C4-2B (cell line): ENCODE data around the gene IDUA.

Experiments used
- ZFX ChIP-seq: fragments of 450-650 bp; IDR thresholded peaks from 2 replicates; pipeline ENCODE4 v1.6.1; 2017
- TF ChIP-seq, protein P1 (sequence below): fragments of 450-650 bp; conservative IDR thresholded peaks from 2 replicates; pipeline ENCODE4 v1.5.1; 2017; ENCODE audit warnings: mild to moderate bottlenecking

- TF ChIP-seq, protein P1, sequence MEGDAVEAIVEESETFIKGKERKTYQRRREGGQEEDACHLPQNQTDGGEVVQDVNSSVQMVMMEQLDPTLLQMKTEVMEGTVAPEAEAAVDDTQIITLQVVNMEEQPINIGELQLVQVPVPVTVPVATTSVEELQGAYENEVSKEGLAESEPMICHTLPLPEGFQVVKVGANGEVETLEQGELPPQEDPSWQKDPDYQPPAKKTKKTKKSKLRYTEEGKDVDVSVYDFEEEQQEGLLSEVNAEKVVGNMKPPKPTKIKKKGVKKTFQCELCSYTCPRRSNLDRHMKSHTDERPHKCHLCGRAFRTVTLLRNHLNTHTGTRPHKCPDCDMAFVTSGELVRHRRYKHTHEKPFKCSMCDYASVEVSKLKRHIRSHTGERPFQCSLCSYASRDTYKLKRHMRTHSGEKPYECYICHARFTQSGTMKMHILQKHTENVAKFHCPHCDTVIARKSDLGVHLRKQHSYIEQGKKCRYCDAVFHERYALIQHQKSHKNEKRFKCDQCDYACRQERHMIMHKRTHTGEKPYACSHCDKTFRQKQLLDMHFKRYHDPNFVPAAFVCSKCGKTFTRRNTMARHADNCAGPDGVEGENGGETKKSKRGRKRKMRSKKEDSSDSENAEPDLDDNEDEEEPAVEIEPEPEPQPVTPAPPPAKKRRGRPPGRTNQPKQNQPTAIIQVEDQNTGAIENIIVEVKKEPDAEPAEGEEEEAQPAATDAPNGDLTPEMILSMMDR: no peak
- no peak for TF ChIP-seq ZFX
These were observed 62.1 kb downstream of the IDUA start for GRCh38 chr4:1048773-1049590.
